HG03457 (cell line): ENCODE measurements around the gene ANKRD33.

ENCODE experiments used
- ATAC-seq: cut with Tn5 transposase; IDR thresholded peaks from one replicate; pipeline ENCODE4 v1.9.1; 2021; ENCODE audit warnings: moderate number of reproducible peaks; ENCODE audit not compliant: unreplicated experiment

Gene ANKRD33

DNA sequence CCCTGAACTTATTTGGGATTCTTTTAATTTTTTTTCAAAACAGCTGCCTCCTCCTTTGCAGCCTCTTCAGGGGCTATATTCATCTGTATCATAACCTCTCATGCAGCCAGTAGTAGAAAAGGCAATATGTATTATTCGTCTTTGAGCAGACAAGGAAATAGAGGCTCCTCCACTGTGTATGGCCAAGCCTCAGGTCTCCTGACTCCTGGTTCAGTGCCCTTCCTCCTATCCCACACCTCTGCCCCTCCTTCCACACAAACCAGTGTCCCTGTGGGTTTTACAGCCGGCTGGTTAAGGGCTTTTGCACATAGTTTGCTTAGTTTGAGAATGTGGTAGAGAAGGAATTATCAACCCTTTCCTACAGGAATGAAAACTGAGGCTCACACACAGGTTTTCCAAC is 10.6 kb downstream of the ANKRD33 start:
- no peak for ATAC-seq

DNA sequence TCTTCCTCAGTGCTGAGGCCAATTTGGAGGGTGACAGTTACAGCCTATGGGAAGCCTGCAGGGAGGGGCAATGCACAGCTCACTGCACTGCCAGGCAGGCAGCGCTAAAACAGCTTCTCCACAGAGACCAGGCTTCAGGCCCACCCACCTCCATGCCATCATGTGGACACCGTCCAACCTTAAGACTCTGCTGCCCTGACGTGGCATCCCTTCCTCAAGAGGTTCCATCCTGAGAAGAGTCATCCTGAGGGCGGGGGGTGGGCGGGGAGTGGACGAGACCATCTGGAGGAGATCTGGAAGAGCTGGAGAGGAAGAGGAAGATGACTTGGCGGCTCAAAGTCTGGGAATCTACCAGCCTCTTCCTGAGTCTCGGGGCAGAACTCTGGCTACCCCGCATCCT is 11.0 kb downstream of the ANKRD33 start:
- no peak for ATAC-seq

DNA sequence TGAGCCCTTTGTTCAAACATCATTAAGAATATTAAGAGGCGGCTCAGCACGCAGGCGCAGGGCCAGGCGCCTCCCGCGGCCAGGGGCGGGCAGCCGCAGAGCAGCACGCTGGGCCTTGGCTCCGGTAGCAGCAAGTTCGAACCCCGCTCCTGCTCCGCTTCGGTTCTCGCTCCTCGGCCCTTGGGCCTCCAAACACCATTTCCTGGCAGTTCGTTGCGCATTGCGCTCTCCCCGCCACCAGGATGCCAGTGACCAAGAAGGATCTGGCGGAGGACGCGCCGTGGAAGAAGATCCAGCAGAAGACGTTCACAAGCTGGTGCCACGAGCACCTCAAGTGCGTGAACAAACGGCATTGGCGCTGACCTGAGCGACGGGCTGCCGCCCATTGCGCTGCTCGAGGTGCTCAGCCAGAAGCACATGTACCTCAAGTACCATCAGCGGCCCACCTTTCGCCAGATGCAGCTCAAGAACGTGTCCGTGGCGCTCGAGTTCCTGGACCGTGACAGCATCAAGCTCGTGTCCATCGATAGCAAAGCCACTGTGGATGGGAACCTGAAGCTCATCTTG is 12.5 kb downstream of the ANKRD33 start:
- ATAC-seq = no peak

DNA sequence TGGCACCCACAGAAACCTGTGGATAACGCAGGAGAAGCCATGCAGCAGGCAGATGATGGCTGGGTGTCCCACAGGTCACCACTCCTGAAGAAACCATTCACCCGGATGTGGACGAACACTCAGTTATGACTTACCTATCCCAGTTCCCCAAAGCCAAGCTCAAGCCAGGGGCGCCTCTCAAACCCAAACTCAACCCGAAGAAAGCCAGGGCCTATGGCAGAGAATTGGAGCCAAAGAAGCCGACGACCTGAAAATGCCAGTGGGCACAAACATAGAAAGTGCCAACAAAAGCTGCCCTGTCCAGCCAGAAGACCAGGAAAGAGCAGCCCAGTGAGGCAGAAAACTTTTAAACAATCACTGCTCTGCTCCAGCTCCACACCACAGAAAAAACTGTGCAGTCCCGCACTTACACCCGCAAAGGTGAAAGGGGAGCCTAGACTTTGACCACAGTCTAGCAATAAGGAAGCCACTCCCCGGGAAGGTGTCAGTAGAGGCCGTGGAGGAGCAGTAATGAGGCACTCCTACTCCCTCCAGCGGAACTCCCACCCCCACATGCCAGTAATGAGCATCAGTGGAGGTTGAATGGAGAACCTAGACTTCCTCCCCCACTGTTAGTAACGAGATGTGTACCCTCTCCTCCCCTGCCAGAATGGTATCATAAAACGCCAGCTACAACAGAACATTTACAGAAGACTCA is 13.4 kb downstream of the ANKRD33 start:
- ATAC-seq = no peak

DNA sequence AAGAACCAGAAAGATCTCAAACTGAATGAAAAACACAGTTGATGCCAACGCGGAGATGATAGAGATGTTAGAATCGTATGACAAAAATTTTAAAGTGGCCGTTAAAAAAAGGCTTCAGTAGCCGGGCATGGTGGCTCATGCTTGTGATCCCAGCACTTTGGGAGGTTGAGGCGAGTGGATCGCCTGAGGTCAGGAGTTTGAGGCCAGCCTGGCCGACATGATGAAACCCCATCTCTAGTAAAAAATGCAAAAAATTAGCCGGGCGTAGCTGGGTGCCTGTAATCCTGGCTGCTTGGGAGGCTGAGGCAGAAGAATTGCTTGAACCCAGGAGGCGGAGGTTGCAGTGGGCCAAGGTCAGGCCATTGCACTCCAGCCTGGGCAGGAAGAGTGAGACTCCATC is 14.0 kb downstream of the ANKRD33 start:
- no peak for ATAC-seq

DNA sequence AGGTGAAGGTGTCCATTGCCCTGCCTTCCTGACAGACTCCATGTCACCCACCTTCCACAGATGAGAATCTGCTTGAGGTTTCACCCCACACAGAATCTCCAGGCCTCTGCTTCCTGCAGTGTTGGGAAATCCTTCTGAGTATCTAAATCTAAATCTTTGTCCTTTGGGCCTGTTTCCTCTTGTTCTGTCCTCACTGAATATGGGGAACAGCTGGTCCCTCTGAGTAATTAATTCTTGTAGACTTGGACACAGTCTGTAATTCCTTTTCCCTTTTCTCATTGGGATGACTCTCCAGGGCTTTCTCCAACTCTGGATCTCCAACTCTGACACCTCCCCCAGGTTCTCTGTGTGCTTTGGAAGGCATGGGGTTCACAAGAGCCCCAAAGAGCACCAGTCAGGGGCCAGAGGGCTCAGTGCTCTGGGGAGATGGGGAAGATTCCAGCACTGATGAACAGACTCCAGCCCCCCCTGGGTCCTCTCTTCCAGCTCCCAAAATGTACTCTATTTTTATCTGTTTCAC is 17.1 kb downstream of the ANKRD33 start:
- ATAC-seq = no peak

DNA sequence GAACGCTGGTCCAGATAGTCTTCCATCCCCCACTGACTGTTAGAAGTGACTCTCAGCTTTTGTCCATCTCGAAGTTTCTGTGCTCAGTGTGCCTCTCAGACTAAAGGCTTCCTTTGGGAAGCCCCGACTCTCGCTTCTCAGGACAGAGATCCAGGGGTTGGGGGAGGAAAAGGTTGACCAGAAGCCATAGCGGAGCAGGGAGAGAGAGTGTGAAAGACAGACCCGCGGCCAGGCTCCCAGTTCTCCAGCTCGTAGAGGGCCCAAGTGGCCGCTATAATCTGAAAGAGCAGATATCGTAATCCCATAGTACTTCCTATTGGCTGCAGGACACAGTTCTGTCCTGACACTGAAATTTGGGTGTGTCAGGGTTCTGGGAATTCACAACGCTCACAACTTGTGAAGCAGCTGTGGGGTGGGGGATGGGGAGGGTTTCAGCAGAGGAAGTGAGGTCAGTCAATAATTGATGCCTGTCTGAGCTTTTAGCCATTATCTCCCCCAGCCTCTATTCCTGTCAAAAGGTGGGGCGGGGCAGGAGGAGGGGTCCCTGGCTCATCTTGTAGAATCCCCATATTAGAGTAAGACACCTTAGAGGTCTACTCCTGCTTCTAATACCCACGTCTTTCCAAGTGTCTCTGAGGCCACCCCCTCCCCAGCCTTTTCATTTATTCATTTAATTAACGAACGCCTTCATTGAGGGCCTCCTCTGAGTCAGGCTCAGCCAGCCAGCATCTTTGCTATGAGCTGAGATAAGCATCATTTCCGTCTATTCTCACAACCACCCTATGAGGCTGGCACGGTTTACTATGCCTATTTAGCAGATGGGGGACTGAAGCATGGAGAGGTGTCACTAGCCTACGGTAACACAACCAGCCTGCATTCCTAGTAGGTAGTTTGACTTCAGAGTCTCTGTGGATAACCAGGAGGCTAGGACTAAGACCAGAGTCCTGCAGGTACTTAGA is 17.8 kb downstream of the ANKRD33 start:
- ATAC-seq = no peak

DNA sequence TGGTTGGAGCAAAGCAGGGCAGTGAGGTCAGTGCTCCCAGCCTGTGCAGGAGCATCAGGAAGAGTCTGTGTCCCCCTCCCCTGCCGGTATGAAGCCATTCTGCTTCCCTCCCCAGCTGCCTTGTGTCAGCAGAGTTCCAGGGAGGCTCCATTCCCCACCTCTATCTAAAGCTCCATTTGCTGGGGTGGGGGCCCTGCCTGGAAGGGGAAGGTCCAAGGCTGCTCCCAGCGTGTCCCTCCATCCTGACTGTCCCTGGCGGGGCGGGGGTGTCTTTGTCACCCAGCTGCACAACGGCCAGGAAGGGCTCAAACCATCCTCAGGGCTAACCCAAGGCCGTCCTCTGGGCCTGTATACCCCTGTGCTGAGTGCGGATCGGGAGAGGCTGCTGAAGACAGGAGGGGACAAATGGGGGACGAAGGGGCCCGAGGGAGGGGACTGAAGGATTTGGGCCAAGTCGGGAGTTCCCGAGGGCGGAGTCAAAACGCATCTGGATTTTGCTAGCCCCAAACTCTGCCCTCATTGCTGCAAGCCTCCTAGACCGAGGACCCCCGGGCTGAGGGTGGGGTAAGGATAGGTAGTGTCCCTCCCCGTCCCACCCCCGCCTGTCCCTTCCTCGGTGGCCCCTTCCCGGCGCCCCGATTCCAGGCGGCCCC is 18.7 kb downstream of the ANKRD33 start:
- ATAC-seq = no peak

DNA sequence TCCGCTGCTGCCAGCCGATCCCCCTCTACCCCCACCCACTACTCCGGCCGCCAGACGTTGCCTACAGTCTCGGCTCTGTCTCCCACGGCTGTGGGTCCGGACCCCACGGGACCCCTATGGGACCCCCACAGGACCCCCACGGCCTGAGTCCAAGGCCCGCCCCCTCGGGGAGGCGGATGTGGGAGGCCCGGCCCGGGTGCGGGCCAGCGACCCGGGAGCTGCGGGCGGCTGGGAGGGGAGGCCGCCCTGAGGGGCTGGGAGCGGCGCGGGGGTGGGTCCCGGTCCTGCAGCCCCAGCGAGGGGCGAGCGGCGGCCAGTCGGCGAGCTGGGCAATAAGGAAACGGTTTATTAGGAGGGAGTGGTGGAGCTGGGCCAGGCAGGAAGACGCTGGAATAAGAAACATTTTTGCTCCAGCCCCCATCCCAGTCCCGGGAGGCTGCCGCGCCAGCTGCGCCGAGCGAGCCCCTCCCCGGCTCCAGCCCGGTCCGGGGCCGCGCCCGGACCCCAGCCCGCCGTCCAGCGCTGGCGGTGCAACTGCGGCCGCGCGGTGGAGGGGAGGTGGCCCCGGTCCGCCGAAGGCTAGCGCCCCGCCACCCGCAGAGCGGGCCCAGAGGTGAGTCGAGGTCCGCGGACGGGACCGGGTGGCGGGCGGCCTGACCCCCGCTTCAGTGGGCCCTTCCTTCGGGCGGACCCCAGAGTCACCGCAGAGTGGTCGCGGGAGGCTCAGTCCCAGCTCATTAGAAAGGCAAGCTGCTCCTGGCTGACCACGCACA is 19.4 kb downstream of the ANKRD33 start, which contains the start of gene ACVRL1:
Gene ACVRL1 (plus strand): TSS at position 422 of the 773 bp plus-strand sequence. CDS start 4,971 bp downstream, outside the sequence.
- no peak for ATAC-seq

DNA sequence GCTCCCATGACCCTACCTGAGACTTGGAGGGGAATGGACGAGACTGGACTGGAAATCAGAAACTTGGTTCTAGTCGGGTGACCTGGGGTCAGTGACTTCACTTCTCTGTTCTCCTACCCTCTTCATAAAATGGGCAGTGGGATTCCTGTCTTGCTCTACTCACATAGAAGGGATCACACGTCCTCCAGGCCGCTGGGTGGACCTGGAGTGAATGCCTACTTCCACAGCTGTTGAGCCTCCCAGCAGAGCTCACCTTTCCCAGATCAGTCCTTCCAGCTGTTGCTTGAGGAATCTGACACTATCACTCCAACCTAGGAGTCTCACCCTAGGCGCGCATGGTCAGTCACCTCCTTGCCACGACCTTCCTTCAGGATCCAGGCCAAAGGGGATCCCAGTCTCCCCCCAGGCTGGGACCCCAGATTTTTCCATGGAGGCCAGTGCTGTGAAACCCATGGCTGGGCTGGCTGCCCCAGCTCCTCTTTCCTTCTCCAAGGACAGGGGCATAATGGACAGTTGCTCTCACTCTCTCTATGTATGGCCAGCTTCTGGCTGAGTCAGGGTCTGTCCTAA is 20.0 kb downstream of the ANKRD33 start:
- no peak for ATAC-seq

DNA sequence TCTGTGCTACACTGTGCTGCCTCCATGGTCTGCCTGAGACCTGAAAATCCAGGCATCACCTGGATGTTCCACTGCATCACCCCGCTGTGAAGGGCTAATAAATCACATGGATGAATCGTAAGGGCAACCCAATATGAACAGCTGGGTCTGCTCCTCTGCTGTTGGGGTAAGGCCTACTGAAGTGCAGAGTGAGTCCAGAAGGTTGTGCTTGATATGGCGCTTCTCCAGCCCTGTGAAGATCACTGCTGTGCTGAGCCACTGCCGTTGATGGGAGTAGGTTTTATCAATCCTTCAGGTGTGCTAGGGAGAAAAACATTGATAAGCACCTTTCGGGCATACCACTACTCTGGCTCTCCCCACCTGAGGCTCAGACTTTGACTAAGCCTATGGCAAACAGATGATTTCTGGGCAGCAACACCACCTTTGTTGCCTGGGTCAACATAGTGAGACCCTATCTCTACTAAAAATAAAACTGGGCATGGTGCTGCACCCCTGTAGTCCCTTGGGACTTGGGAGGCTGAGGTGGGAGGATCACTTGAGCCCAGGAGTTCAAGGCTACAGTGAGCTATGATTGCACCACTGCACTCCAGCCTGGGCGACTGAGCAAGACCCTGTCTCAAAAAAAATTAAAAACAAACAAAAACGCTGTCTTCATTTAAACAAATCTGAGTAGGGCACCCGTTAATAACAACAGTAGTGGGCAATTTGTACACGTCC is 21.1 kb downstream of the ANKRD33 start:
- ATAC-seq = no peak

DNA sequence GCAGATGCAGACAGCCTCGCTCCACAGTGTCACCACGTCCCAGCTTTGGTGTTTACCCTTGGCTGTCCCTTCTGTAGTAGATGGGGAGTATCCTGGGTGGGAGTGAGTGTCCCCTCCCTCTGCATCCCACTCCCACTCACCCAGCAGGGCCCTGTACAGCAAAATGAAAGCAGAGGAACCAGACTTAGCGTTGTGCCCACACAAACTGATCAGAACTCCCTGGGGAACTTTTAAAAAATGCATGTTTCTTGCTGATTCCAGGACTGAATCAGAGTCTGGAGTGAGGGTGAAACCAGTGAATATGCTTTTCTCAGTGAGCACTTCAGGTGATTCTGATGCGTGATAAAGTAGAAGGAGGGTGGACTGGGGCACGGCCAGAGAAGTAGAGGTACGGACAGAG is 22.3 kb downstream of the ANKRD33 start:
- no peak for ATAC-seq

DNA sequence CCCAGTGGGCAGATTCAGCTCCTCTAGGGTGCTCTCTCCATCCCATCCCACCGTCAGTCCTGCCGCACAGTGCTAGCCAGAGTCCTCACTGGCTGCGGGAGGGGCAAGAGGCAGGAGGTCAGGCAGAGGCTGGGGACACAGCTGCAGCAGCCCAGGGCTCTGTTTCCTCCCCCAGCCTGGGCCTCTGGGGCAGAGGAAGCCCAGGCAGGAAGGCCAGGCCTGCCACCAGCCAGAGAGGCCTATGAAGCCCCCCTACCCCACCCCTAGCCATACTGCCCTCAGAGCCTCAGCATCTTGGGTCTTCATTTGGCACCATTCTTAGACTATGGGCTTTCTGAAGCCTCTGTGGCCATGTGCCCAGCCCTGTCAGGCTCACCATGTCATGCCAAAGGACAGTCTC is 22.8 kb downstream of the ANKRD33 start:
- ATAC-seq = no peak

DNA sequence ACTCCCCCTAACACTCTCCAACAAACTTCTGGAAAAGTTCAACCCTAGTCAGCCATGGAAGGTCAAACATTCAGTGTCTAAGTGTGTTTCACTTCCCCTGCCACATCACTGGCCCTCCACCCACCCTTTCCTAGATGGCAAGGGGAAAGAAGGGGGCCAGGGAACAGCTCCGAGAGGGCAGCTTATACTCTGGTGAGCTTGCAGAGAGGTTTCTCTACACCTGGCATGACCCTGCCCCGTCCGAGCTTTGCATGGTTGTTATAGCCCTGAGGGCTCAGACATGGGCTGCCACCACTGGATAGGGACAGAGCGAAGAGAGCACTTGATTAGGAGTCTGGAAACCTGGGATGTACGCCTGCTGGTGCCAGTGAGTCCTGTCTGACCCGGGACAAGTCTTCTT is 23.4 kb downstream of the ANKRD33 start:
- ATAC-seq = no peak

DNA sequence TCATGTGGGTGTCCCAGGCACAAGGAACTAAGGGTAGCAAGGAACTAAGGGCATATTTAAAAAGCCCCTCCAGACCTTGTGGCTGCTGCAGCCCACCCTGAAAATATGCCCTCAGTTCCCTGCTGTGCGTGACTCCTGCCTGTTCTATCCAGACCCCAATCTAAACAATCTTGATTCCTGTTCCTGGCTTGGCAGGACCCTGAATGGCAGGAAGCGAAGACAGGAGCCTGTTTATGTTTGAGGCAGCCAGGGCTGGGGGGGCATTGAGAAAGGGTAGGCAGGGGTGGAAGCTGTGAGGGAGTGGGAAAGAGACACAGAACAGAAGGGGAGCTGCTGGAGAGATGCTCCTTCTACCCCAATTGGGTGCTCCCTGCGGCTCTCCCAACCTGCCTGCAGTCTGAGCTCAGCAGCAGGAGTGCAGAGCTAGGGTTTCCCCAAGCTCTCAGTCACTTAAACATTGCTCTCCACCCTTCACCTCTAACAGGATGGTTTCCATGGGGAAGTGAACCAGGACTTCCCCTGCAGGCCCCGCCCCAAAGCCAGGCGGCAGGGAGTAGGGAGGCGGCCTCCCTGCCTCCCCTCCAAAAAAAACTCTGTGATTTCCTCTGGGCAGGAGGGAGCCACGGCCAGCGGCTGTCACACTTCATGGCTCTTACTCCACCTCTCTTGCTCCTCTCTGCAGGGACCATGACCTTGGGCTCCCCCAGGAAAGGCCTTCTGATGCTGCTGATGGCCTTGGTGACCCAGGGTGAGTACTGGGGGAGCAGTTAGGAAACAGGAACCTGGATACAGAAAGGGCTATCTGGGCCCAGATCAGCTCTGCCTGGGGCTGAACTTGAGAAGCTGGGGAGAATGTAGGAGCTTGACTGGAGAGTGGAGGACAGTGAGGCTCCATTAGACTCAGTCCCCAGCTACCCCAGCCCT is 24.1 kb downstream of the ANKRD33 start:
- ATAC-seq = no peak

DNA sequence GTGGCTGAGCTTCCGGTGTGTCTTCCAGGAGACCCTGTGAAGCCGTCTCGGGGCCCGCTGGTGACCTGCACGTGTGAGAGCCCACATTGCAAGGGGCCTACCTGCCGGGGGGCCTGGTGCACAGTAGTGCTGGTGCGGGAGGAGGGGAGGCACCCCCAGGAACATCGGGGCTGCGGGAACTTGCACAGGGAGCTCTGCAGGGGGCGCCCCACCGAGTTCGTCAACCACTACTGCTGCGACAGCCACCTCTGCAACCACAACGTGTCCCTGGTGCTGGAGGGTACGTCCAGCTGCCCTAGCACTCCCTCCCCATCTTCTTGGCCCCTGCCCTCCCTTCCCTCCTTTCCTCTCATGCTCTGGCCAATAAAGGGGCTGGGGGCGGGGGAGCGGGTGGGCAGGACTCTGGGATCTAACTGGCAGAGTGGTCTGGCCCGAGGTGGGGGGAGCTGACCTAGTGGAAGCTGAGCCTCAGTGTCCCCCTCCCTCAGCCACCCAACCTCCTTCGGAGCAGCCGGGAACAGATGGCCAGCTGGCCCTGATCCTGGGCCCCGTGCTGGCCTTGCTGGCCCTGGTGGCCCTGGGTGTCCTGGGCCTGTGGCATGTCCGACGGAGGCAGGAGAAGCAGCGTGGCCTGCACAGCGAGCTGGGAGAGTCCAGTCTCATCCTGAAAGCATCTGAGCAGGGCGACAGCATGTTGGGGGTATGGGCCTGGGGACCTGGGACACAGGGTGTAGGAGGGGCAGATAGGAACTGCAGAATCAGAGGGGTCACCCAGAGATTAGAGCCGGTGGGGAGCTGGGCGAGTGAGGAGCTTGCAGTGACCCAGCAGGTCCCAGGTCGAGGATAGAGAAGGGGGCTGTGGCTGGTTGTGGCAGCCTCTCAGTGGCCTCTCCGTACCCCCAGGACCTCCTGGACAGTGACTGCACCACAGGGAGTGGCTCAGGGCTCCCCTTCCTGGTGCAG is 25.4 kb downstream of the ANKRD33 start:
- no peak for ATAC-seq
